HG02588 (cell line): ENCODE results near the gene TMED7.

Experiments
- ATAC-seq: cut with Tn5 transposase; IDR thresholded peaks from one replicate; pipeline ENCODE4 v1.9.1; 2021; ENCODE audit warnings: mild to moderate bottlenecking, moderate library complexity; ENCODE audit not compliant: unreplicated experiment

The TMED7 gene

GRCh38 chr5:115627295-115627865, 1.5 kb upstream of the TMED7 start:
- no peak for ATAC-seq

DNA sequence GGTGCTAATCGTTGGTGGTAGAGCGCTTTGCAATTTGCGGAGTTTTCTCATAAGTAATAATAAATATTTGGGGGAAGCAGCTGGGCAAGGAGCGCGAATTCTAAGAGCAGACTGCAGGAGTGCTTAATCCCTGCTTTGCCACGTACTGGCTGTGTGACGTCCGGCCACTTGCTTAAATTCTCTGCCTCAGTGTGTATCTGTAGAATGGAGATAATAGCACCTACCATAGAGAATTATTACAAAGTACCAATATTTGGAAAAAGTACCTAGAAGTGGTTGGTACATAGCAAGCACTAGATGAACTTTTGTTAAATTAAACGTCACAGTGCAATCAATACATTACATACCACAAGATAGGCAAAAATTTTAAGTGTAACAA, 598 bp upstream of the TMED7 start:
- ATAC-seq, result peak; percentile 29

DNA sequence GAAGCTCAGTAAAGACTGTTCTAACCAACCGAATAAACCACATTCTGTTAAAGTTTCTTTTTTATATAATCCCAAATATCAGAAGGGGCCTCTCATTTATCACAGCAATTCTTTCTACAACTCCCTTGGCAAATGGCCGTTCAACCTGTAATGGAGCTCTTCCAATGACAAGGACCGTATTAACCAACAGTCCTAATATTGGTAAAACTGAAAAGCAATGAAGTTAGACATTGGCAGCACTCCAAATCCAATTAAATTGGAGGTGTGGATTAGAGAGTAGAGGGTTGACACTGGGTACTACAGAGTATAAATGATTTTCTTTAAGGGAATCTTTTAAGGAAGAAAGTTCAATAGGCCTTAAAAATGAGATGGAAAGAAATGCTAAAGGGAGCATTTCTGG, 842 bp downstream of the TMED7 start:
- ATAC-seq, result no peak

DNA sequence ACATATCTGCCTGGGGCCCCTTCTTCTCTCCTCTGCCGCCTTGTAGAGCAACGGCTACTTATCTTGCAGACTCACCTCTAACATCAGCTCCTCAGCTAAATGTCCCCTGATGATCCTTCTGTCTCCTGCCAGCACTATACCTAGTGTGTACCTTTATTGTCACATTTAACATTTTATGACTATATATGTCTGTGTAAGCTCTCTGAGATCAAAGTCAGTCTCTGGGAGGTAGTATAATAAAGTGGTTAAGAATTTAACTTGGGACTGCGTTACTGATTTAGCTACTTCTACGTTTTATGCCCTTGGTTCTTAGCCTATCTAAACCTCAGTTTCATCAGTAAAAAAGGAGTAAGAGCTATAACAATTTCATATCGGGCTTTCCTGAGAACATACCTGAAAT, 2.2 kb downstream of the TMED7 start:
- ATAC-seq, result no peak

DNA sequence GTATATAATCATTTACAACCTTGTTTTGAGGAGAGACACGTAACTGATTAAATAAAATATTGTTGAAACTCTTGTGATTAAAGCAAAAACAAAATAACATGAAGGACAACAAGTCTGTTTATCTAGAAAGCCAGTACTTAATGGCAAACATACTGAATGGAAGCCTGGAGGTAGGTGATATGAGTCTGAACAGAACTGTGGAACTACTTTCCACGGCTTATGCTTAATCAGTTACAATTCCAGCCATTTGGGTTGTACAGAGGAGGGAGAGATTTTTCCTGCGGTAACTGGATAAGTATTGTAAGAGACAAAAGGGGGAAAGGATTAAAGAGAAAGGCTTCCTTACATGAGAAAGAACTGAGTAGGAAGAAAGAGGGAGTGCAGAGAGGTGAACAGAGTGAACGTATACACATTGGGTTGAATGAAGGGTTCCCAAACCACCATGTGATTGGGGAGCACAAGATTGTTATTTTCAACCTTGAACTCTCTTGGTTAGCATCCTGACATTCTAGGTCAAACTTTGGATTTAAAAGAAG, 4.4 kb downstream of the TMED7 start:
- ATAC-seq, result no peak

DNA sequence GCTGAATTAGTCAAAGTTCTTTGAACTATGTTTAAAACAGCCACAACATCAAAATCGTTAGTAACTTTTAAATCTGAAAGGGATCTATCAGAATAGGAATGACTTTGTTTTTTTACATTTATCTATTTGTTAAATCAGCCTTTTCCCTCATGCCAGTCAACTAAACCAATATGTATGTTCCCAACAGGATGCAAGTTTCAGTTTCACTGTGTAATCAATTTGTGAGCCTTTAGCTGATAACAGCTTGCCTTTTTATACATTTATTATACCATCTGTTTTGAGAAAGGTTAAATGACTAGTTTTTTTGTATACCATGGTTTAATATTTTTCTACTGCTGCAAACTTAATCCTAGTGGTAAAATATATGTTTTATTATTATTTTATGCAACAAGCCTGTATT, 8.9 kb downstream of the TMED7 start:
- no peak for ATAC-seq

DNA sequence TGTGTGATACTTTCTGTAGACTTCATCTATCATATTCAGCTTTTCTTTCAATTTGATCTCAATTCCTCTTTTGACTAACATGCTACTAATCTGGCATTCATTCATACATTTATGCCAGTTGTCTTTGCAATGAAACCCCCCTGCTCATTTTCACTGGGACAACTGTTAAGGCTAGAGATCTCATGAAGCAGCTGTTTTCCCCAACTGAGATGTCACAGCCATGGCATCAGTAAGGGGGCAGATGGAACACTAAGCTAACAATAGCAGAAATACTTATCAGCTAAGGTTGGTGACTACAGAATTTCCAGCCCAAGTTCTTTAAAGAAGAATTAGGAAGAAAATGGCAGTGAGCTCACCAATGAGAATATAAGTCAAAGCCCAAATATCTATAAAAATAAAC, 9.4 kb downstream of the TMED7 start:
- ATAC-seq, result no peak

DNA sequence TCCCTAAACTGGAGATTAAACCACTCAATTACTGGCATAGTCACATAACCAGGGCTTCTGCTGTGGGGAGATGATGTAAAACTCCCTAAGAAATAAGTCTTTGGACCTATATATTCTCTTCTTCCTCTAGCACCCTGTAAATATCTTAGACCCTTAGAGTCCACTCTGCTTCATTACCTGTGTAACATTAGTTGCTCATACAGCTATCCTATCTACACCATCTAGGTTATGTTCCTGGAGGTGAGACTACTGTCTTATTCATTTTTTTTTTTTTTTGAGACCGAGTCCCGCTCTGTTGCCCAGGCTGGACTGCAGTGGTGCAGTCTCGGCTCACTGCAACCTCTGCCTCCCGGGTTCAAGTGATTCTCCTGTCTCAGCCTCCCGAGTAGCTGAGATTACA, 14.0 kb downstream of the TMED7 start:
- ATAC-seq, result no peak

- no peak for ATAC-seq
These were observed 17.9 kb downstream of the TMED7 start for GRCh38 chr5:115607935-115608334.

GRCh38 chr5:115605436-115605835, 20.4 kb downstream of the TMED7 start:
- no peak for ATAC-seq

GRCh38 chr5:115602591-115603125, 23.2 kb downstream of the TMED7 start:
- ATAC-seq, result peak; percentile 7

- peak; percentile 75 for ATAC-seq
These were observed 23.9 kb downstream of the TMED7 start, which contains the start of gene TICAM2 for GRCh38 chr5:115601701-115602590. Gene TICAM2, minus strand, starts transcription at chr5:115602479. Its CDS starts 21,223 bp downstream, at chr5:115581256.

DNA sequence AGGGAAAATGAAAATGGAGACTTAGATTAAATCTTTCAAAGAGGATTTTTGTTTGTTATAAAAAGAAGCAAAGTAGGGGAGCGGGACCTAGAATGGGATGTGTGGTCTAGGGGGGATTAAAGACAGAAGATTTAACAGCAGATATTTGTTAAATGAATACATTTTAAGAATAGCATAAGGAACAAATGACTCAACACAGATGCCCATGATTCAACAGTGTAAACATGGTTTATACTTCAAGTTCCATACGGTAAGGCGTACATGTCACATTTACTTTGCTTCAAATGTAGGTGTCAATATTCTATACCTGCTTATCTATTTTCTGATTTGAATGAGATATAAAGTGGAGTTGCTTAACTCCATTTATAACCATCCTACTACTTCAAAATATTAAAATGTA, 25.1 kb downstream of the TMED7 start:
- no peak for ATAC-seq

GRCh38 chr5:115599924-115600323, 25.9 kb downstream of the TMED7 start:
- no peak for ATAC-seq

DNA sequence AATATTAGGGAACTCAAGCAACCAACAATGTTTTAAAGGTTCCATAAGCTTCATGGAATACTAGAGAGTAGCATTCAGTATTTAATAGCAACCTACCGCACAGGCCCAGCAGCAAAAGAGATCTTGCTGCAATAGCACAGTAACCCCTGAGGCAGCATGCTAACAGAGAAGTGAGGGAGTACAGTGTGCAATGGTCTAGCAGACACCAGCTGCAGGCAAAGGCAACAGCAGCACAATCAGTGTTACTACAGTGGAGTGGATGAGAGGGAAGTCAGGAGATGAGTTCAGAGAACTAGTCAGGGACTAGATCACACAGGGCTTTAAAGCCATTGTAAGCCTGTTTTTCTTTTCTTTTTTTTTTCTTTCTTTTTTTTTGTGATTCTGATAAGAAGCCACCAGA, 26.3 kb downstream of the TMED7 start:
- peak; percentile 25 for ATAC-seq

GRCh38 chr5:115594128-115595047, 31.4 kb downstream of the TMED7 start:
- ATAC-seq, result no peak

- no peak for ATAC-seq
These were observed 36.8 kb downstream of the TMED7 start for GRCh38 chr5:115589043-115589442.

DNA sequence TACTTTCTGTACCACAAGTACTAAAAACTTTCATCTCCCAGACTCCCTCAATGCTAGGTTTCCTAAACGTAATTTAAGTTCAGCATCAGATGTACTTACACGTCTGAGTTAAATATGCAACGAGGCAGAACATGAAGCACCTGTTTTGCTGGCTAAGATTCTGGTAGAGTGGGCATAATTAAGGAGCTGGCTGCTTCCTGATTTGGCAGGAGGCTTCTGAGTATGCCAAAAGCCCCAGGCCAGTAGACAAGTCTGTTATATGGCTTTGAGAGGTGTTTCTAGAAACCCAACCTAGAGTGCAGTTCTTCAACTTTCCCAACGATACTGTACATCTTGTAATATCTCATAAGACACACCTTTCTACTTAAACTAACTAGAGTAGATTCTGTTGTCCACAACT, 37.2 kb downstream of the TMED7 start:
- ATAC-seq, result no peak

- ATAC-seq, result no peak
These were observed 39.2 kb downstream of the TMED7 start for GRCh38 chr5:115586525-115587146.

- no peak for ATAC-seq
These were observed 40.6 kb downstream of the TMED7 start for GRCh38 chr5:115585265-115585664.
